Sigmoid colon (tissue), 4 donors: ENCODE data around the gene PCDHA7.

Experiments
- EP300 ChIP-seq, 4 donors: sonication (generic); formaldehyde crosslinking; IDR thresholded peaks; one replicate each; pipeline ENCODE4 v1.6.1; 2017; ENCODE audit warnings: antibody characterized with exemption in 4 of 4
- POLR2A ChIP-seq, 2 donors: fragments of 450-650 bp; IDR thresholded peaks; one replicate each; pipeline ENCODE4 v1.6.1; 2016; ENCODE audit warnings: antibody characterized with exemption in 2 of 2, mild to moderate bottlenecking in 2 of 2, moderate library complexity in 2 of 2
- TF ChIP-seq, protein P1 (sequence below), 4 experiments: fragments of 450-650 bp in 3 of 4; fragments of 200-600 bp in 1 of 4; IDR thresholded peaks; one replicate each; pipeline ENCODE4 v1.5.1; 2016 to 2019; ENCODE audit warnings: antibody characterized with exemption in 4 of 4, mild to moderate bottlenecking in 3 of 4, moderate library complexity in 2 of 4

DNA sequence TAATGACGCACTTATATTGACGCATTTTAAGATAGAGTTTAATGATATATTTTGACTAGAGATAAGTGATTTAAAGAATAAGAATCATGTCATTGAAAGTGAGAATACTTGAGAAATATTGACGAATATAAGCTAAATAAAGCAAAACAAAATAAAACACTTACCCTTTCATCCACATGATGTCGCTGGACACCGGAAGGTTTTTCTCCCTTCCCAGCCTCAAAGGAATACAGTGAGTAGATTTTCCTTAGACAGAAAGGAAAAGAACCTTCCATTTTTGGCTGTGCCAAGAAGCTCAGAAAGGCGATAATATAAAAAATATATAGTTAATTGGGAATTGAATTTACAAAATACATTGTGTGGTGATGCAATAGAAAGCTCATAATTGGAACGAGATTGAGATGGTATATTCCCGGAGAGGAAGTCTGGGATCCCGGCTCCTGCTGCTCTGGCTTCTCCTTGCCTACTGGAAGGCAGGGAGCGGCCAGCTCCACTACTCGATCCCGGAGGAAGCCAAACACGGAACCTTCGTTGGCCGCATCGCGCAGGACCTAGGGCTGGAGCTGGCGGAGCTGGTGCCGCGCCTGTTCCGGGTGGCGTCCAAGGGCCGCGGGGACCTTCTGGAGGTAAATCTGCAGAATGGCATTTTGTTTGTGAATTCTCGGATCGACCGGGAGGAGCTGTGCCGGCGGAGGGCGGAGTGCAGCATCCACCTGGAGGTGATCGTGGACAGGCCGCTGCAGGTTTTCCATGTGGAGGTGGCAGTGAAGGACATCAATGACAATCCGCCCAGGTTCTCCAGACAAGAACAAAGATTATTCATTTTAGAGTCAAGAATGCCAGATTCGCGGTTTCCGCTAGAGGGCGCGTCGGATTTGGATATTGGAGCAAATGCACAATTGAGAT is 12.4 kb upstream of the PCDHA7 start, which contains the start of gene PCDHA5:
- TF ChIP-seq, protein P1, sequence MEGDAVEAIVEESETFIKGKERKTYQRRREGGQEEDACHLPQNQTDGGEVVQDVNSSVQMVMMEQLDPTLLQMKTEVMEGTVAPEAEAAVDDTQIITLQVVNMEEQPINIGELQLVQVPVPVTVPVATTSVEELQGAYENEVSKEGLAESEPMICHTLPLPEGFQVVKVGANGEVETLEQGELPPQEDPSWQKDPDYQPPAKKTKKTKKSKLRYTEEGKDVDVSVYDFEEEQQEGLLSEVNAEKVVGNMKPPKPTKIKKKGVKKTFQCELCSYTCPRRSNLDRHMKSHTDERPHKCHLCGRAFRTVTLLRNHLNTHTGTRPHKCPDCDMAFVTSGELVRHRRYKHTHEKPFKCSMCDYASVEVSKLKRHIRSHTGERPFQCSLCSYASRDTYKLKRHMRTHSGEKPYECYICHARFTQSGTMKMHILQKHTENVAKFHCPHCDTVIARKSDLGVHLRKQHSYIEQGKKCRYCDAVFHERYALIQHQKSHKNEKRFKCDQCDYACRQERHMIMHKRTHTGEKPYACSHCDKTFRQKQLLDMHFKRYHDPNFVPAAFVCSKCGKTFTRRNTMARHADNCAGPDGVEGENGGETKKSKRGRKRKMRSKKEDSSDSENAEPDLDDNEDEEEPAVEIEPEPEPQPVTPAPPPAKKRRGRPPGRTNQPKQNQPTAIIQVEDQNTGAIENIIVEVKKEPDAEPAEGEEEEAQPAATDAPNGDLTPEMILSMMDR (IDR thresholded peaks at IDR 0.05): peak in 1 of 4 experiments; percentile 27
- TF ChIP-seq POLR2A (IDR thresholded peaks at IDR 0.05): no peak
- TF ChIP-seq EP300 (IDR thresholded peaks at IDR 0.05): no peak
